HG03575 (cell line): Measurements from ENCODE around the gene SLC6A5.

Experiments used
- ATAC-seq: cut with Tn5 transposase; IDR thresholded peaks from one replicate; pipeline ENCODE4 v1.9.1; 2021; ENCODE audit not compliant: unreplicated experiment, insufficient number of reproducible peaks, low FRiP score; ENCODE audit errors: extremely low read depth

Gene SLC6A5

GRCh38 chr11:20656901-20657300 lies 57.5 kb downstream of the SLC6A5 start:
- ATAC-seq: no peak

DNA sequence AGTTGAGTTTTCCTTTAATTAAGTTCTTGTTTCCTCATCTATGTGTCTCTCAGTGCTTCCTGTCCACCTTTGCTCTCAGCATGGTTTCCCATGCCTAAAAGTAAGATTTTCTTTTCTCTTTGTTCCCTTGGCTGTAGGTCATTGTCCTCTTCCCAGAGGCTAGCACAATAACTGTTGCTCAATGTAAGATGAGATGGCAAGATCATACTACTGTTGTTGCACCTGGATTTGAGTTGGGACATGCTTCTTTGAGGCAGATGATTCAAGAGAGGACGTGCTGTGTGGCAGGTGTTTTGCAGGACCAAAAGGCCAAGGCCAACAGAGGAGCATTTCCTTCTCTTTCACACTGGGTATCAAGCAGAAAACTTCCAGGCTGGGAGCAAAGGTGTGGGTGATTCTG lies 58.7 kb downstream of the SLC6A5 start:
- ATAC-seq: no peak

- ATAC-seq: no peak
Observed at GRCh38 chr11:20661445-20661844, 62.0 kb downstream of the SLC6A5 start.

- no peak for ATAC-seq
Observed at GRCh38 chr11:20661850-20662249, 62.4 kb downstream of the SLC6A5 start.

DNA sequence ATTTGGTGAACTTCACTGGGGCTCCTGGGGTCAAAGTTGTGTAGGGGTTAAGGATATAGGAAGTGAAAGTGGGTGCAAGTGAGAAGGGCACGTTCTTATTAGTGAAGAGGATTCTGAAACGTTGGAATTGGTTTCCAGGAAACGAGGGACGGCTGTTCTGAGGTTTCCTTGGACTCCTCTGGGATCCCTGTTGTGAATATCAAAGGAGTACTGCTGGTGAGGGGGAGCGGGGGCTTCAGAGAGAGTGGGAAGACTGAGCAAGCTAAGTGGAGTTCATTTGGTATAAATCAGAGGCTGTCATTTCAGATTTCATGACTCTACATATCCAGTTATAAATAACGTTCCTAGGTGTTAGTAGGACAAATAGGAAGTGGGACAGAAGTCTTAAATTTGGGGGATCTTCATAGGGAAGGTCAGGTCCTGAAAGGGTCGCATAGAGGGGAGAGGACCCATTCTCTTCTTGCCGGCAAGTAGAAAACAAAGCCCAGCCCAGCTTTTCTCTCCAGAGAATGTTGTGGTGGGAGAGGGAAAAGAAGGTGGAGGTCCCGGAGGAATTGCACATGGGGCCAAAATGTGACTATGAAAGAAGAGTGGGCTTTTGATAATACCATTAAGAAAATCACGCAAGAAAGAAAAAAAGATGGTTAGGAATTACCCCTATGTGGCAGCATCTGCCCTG lies 68.9 kb downstream of the SLC6A5 start:
- no peak for ATAC-seq

- ATAC-seq: no peak
Observed at GRCh38 chr11:20668844-20669819, 69.7 kb downstream of the SLC6A5 start, which contains the start of gene NELL1. Gene NELL1 (plus strand): TSS chr11:20669586.

DNA sequence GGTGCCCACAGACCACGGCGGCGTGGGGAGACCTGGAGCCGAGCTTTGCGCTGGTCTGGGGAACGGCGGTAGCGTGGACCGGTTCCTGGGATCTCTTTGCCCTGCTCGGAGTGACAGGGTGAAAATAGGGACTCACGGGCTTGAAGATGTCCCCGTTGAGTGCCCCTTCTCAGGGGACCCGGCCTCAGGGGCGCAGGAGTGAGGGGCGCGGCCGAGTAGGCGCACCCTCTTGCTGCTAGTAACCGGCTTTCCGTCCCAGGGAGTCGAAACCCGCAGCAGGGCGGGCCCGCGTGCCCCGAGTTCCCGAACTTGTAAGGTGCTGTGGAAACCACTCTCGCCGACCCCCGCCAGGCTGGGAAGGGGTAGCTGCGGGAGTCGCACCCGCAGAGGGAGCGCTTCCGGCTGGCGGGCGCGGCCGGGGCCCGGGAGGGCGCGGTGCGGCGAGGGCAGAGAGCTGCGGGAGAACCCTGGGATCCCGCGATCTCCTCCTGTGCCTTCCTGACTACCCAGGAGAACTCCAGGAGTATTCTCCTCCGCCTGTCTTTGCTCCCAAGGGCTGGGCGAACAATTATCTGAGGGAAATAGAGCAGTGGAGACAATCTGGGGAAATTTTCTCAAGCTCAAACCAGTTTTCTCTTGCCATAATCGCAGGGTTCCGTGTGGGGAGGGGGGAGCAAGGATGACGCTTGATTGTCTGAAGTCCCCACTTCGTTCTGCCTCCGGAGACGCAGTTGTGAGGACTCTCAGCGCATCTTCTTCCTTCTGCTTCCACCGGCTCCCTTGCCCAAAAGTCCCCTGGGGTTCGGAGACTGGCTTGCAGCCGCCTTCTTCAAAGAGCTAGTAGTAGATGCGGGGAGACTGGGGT lies 70.6 kb downstream of the SLC6A5 start:
- ATAC-seq: no peak

DNA sequence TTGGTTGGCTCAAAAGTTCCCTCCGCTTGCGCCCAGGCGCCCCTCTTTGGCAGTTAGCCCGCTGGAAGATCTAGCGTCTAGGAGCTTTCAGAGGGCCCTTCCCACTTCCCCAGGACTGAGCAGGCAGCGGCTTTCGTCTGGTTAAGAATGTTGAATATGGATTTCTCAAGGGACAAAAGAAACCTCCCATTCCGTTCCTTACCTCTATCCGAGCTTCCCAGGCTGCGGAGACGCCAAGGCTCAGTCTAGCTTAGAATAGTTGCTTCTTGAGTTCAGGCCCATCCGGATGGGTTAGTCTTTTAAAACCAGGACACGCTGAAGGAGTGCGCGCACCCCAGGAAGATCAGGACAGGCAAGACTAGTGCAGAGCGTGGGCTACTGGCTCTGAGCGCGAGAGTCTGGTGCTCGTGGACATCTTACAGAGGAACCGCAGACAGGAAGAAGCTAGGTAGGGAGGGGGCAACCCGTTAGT lies 71.6 kb downstream of the SLC6A5 start:
- ATAC-seq: no peak

DNA sequence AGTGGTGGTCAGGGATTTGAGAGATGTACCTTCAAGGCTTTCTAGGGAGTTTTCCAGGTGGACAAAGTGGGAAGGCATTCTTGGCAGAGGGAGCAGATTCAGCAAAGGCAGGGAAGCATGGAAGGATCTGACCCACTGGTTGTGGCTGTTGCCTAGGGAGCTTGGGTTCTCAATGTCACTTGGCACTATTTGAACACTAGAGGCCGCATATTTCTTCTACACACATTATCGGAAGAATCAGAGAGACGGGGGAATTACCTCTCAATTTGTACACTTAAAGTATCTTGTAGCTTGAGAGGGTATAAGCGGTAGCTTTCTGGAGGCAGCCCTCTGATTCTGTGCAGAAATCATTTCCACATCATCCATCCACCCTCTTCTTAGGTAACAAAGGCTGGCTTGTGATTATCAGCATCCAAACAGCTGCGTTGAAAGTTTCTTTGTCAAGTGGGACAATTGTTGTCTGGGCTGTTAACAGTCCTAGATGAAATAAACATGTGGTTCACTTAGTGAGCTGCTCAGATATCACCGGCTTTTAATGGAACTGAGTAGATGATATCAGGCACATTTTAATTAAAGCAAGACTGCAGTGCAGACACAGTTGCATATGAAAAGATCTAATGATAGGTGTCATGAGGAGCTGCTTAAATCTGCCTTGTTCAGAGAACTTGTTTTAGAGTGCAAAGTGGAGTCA lies 72.6 kb downstream of the SLC6A5 start:
- ATAC-seq: no peak

GRCh38 chr11:20672575-20672974 lies 73.2 kb downstream of the SLC6A5 start:
- no peak for ATAC-seq

DNA sequence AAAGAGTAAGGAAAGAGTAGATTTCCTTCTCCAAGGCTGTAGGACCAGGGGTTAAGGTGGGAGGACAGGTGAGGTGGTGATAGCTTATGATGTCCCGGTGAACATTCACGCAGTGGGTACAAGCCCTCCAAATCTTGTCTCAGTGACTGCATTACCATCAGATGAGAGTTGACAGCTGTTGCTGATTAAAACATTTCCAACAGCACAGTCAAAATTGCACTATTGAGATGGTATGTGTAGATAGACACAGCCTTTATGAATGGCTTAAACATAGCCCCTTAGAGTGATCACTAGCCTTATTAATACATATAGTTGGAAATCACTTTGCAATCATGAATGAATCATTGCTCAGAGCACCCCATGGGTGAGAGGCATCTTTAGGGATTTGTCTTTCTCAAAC lies 77.2 kb downstream of the SLC6A5 start:
- ATAC-seq: no peak

DNA sequence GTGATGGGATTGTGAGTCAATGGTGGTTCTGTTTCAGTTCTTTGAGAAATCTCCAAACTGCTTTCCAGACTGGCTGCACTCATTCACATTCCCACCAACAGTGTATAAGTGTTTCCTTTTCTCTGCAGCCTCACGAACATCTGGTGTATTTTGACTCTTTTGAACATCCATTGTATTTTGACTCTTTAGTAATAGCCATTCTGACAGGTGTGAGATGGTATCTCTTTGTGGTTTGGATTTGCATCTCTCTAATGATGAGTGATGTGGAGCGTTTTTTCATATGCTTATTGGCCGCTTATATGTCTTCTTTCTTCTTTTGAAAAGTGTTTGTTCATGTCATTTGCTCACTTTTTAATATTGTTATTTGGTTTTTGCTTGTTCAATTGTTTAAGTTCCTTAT lies 89.4 kb downstream of the SLC6A5 start:
- ATAC-seq: no peak

DNA sequence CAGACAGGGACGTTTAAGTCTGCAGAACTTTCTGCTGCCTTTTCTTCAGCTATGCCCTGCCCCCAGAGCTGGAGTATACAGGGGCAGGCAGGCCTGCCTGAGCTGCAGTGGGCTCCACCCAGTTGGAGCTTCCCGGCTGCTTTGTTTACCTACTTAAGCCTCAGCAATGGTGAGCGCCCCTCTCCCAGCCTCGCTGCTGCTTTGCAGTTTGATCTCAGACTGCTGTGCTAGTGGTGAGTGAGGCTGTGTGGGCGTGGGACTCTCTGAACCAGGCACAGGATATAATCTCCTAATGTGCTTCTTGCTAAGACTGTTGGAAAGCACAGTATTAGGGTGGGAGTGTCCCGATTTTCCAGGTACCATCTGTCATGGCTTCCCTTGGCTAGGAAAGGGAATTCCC lies 108.5 kb downstream of the SLC6A5 start:
- no peak for ATAC-seq
